H9 (cell line): ENCODE results near the gene HSPH1. TPM values are rescaled to one million over a fixed set of nuclear protein-coding genes. Genes with fewer than 3 reads are reported as not detected.

Experiments used
- DNase-seq: peaks from one replicate; pipeline ENCODE4 v3.0.0-alpha.2; 2017
- H2AFZ ChIP-seq: one replicate; pipeline ENCODE4 v1.6.1; 2013; ENCODE audit warnings: mild to moderate bottlenecking, low read length, control low read depth, moderate library complexity
- H2AK5ac ChIP-seq: 2 replicates; pipeline ENCODE4 v1.6.1; 2013; ENCODE audit warnings: low read length, control low read depth, mixed read lengths; ENCODE audit not compliant: insufficient read length
- H2BK120ac ChIP-seq: one replicate; pipeline ENCODE4 v1.6.1; 2013; ENCODE audit warnings: low read depth, mild to moderate bottlenecking, low read length, control low read depth, inconsistent platforms; ENCODE audit not compliant: poor library complexity, severe bottlenecking
- H2BK12ac ChIP-seq: 2 replicates; pipeline ENCODE4 v1.6.1; 2013; ENCODE audit warnings: low read length, control low read depth, mixed read lengths, low read depth; ENCODE audit not compliant: insufficient read length
- H2BK15ac ChIP-seq: 2 replicates; pipeline ENCODE4 v1.6.1; 2013; ENCODE audit warnings: low read depth, low read length, control low read depth
- H2BK20ac ChIP-seq: one replicate; pipeline ENCODE4 v1.6.1; 2013; ENCODE audit warnings: low read depth, mild to moderate bottlenecking, low read length, control low read depth, inconsistent platforms; ENCODE audit not compliant: poor library complexity, severe bottlenecking
- H2BK5ac ChIP-seq: 2 replicates; pipeline ENCODE4 v1.6.1; 2013; ENCODE audit warnings: low read length, control low read depth, mixed read lengths; ENCODE audit not compliant: insufficient read length
- H3K14ac ChIP-seq: 2 replicates; pipeline ENCODE4 v1.6.1; 2013; ENCODE audit warnings: low read length, control low read depth; ENCODE audit not compliant: insufficient read depth
- H3K18ac ChIP-seq: 2 replicates; pipeline ENCODE4 v1.6.1; 2013; ENCODE audit warnings: low read depth, mild to moderate bottlenecking, mixed read lengths, low read length, control low read depth; ENCODE audit not compliant: insufficient read length
- H3K23ac ChIP-seq: 2 replicates; pipeline ENCODE4 v1.6.1; 2013; ENCODE audit warnings: low read length, control low read depth, mixed read lengths, low read depth; ENCODE audit not compliant: insufficient read length
- H3K23me2 ChIP-seq: 2 replicates; pipeline ENCODE4 v1.6.1; 2013; ENCODE audit warnings: low read depth, mild to moderate bottlenecking, mixed read lengths, low read length, control low read depth; ENCODE audit not compliant: insufficient read length, poor library complexity, severe bottlenecking
- H3K27ac ChIP-seq: 2 replicates; pipeline ENCODE4 v1.5.1; 2013; ENCODE audit warnings: low read length, control low read depth, mixed read lengths, low read depth; ENCODE audit not compliant: insufficient read length
- H3K27me3 ChIP-seq: 2 replicates; pipeline ENCODE4 v1.6.1; 2013; ENCODE audit warnings: low read length, control low read depth, inconsistent platforms; ENCODE audit not compliant: insufficient read depth
- H3K4ac ChIP-seq: 2 replicates; pipeline ENCODE4 v1.6.1; 2013; ENCODE audit warnings: low read depth, mild to moderate bottlenecking, control low read depth, inconsistent platforms, low read length, moderate library complexity
- H3K4me1 ChIP-seq: 2 replicates; pipeline ENCODE4 v1.6.1; 2013; ENCODE audit warnings: low read length, control low read depth, inconsistent platforms; ENCODE audit not compliant: insufficient read depth
- H3K4me2 ChIP-seq: 2 replicates; pipeline ENCODE4 v1.6.1; 2013; ENCODE audit warnings: low read length, control low read depth, mixed read lengths; ENCODE audit not compliant: insufficient read length, insufficient read depth
- H3K56ac ChIP-seq: 2 replicates; pipeline ENCODE4 v1.6.1; 2013; ENCODE audit warnings: low read depth, mild to moderate bottlenecking, mixed read lengths, low read length, control low read depth; ENCODE audit not compliant: insufficient read length
- H3K79me1 ChIP-seq: 2 replicates; pipeline ENCODE4 v1.6.1; 2013; ENCODE audit warnings: low read depth, mild to moderate bottlenecking, moderate library complexity, low read length, control low read depth, inconsistent platforms; ENCODE audit not compliant: insufficient read depth, poor library complexity, severe bottlenecking
- H3K79me2 ChIP-seq: 2 replicates; pipeline ENCODE4 v1.6.1; 2013; ENCODE audit warnings: low read length, control low read depth, inconsistent platforms; ENCODE audit not compliant: insufficient read depth
- H3K9ac ChIP-seq: 2 replicates; pipeline ENCODE4 v1.6.1; 2013; ENCODE audit warnings: low read length, control low read depth, mixed read lengths; ENCODE audit not compliant: insufficient read length; ENCODE audit errors: extremely low read depth
- H3K9me3 ChIP-seq: one replicate; pipeline ENCODE4 v1.6.1; 2013; ENCODE audit warnings: low read depth, low read length, inconsistent platforms; ENCODE audit not compliant: control insufficient read depth
- H3T11ph ChIP-seq: one replicate; pipeline ENCODE4 v1.6.1; 2013; ENCODE audit warnings: mild to moderate bottlenecking, low read length, control low read depth, inconsistent platforms
- H4K20me1 ChIP-seq: one replicate; pipeline ENCODE4 v1.6.1; 2013; ENCODE audit not compliant: control insufficient read depth, insufficient read length, insufficient read depth
- H4K5ac ChIP-seq: 2 replicates; pipeline ENCODE4 v1.6.1; 2013; ENCODE audit warnings: low read depth, mild to moderate bottlenecking, mixed read lengths, low read length, control low read depth; ENCODE audit not compliant: insufficient read length
- H4K8ac ChIP-seq: replicated peaks from 2 replicates; pipeline ENCODE4 v1.6.1; 2013; ENCODE audit warnings: low read length, control low read depth, mixed read lengths, low read depth; ENCODE audit not compliant: insufficient read length
- H4K91ac ChIP-seq: 2 replicates; pipeline ENCODE4 v1.6.1; 2013; ENCODE audit warnings: low read depth, mild to moderate bottlenecking, moderate library complexity, mixed read lengths, low read length, control low read depth; ENCODE audit not compliant: insufficient read length
- H3K27ac Mint-ChIP-seq, 3 experiments: 2 replicates in 2 of 3; 3 replicates in 1 of 3; pipeline ENCODE4 v1.8.0; 2020 to 2021; ENCODE audit warnings: mixed read lengths in 3 of 3, mild to moderate bottlenecking in 1 of 3, moderate library complexity in 1 of 3
- H3K27me3 Mint-ChIP-seq: 2 replicates; pipeline ENCODE4 v1.8.0; 2021; ENCODE audit warnings: low read depth, mild to moderate bottlenecking, moderate library complexity, mixed read lengths
- H3K36me3 Mint-ChIP-seq, 3 experiments: 2 replicates in 2 of 3; 3 replicates in 1 of 3; pipeline ENCODE4 v1.8.0; 2020 to 2021; ENCODE audit warnings: low read depth in 3 of 3, mixed read lengths in 3 of 3; ENCODE audit not compliant: insufficient read depth in 1 of 3
- H3K4me1 Mint-ChIP-seq, 2 experiments: 2 replicates each; pipeline ENCODE4 v1.8.0; 2020; ENCODE audit warnings: mixed read lengths in 2 of 2
- H3K4me3 Mint-ChIP-seq, 2 experiments: 2 replicates in 1 of 2; 3 replicates in 1 of 2; pipeline ENCODE4 v1.8.0; 2020 to 2021; ENCODE audit warnings: mild to moderate bottlenecking in 2 of 2, mixed read lengths in 2 of 2, moderate library complexity in 1 of 2
- H3K9me3 Mint-ChIP-seq, 2 experiments: 2 replicates in 1 of 2; 3 replicates in 1 of 2; pipeline ENCODE4 v1.8.0; 2020; ENCODE audit warnings: mild to moderate bottlenecking in 2 of 2, mixed read lengths in 2 of 2, moderate library complexity in 1 of 2
- CTCF ChIP-seq: fragments of 200-600 bp; sonication (generic); conservative IDR thresholded peaks from 3 replicates; pipeline ENCODE4 v1.8.0; 2021; ENCODE audit warnings: antibody characterized with exemption, mild to moderate bottlenecking
- WGBS: extraction: QIAGEN DNeasy Blood & Tissue Kit; methylation state at CpG from one replicate; pipeline ENCODE4 v1.1.7; 2013; ENCODE audit warnings: missing lambda C conversion rate, low lambda C conversion rate, mixed read lengths; ENCODE audit not compliant: insufficient read length; ENCODE audit errors: extremely low coverage; 5-methylcytosine and 5-hydroxymethylcytosine counted together
- total RNA-seq: library from RNA; stranded (reverse); gene quantifications from 2 replicates; pipeline ENCODE4 v1.2.1, GENCODE V29; 2021

The HSPH1 gene
- total RNA-seq, 1 experiment from 2014 or later, result 141 TPM

- no peaks in the 10 kb centered on the region for H3K9me3 Mint-ChIP-seq
Measured at GRCh38 chr13:31110169-31110568, 51.5 kb downstream of the HSPH1 start.

More at GRCh38 chr13:31110169-31110568, 51.5 kb downstream of the HSPH1 start:
- no peaks in the 10 kb centered on the region for H3K27me3 Mint-ChIP-seq
- Histone ChIP-seq H3K23me2 (no peaks in the 10 kb centered on the region), H2BK12ac (no peak overlapping the region), H3K14ac (no peak overlapping the region), H2AK5ac (no peak overlapping the region), H4K20me1 (no peaks in the 10 kb centered on the region), H4K8ac (no peak overlapping the region), H3K79me2 (no peaks in the 10 kb centered on the region), H2BK120ac (no peak overlapping the region), H4K5ac (no peak overlapping the region), H3T11ph (no peak overlapping the region), H2BK5ac (no peak overlapping the region), H3K79me1 (no peaks in the 10 kb centered on the region), H3K4me1 (no peaks in the 10 kb centered on the region), H3K4ac (no peak overlapping the region), H3K18ac (no peak overlapping the region), H3K9me3 (no peaks in the 10 kb centered on the region), H4K91ac (no peak overlapping the region), H3K23ac (no peak overlapping the region), H3K56ac (no peak overlapping the region), H3K27me3 (no peaks in the 10 kb centered on the region), H2BK20ac (no peak overlapping the region), H2AFZ (no peak overlapping the region), H3K9ac (no peak overlapping the region), H3K27ac (no peak overlapping the region), H3K4me2 (no peak overlapping the region), H2BK15ac (no peak overlapping the region)
- no peak overlapping the region for H3K27ac Mint-ChIP-seq
- no peak for DNase-seq
- peaks cover 6% of the 10 kb centered on the region in 2 experiments; a peak in 3 of 4 replicates for H3K4me1 Mint-ChIP-seq
- no CpG with 5 or more reads among the region's 7 CpGs for WGBS
- TF ChIP-seq CTCF, result no peak
- no peaks in the 10 kb centered on the region for H3K36me3 Mint-ChIP-seq
- H3K4me3 Mint-ChIP-seq, result no peak overlapping the region
